Renal pelvis (tissue), 4 donors: ENCODE measurements around the gene PAX5. TPM values are rescaled to one million over a fixed set of nuclear protein-coding genes. Genes with fewer than 3 reads are reported as not detected.

Experiments
- DNase-seq: peaks from one replicate; pipeline ENCODE4 v3.0.0-alpha.2; 2013
- polyA plus RNA-seq, 3 donors: library from polyadenylated mRNA; unstranded; fragments of 120-200 nt; gene quantifications; one replicate each; pipeline ENCODE4 v1.2.1, GENCODE V29; 2013; ENCODE audit not compliant: insufficient read length in 3 of 3

PAX5 gene
- polyA plus RNA-seq, 3 donors: 0.05 to 0.27 (median 0.09) TPM

GRCh38 chr9:37037503-37038301, 3.6 kb upstream of the PAX5 start:
- no peak for DNase-seq

- no peak for DNase-seq
Observed at GRCh38 chr9:37036776-37037502, 2.9 kb upstream of the PAX5 start.

GRCh38 chr9:37036371-37036775, 2.3 kb upstream of the PAX5 start:
- DNase-seq: no peak

- no peak for DNase-seq
Observed at GRCh38 chr9:37035648-37036370, 1.7 kb upstream of the PAX5 start.

DNA sequence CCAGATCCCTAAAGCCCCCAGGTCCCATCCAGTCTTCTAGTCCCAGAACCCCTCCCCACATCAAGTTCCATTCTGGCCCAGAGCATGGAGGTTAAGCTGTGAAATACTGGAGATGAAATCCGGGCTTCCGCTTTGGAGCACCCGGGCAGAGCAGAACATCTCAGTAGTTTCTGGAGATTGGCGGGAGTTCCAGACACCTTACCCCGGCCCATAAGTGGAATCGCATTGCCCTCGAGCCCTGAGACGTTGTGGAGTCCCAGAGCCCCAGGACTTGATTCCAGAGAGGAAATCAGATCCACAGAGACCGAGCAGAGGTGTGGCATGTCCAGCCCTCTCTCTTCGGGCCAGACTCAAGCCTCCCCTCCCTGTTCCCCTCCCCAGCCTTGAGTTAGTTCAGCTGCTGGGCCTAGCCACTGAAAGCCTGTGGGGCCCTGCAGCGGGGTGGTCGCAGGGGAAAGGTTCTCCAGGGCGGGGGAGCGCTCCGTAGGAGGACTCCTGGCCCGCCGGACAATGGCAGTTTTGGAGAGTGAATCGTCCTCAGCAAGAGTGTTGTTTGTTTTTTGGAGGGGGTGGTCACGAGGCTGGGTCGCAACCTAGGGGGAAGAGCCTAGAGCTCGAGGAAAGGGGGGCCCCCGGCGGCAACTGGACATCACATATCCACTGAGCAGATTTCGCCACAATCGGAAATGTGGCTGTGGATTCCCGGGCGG, 1.0 kb upstream of the PAX5 start:
- no peak for DNase-seq

- DNase-seq: no peak
Observed at GRCh38 chr9:37034305-37034937, 353 bp upstream of the PAX5 start.

- no peak for DNase-seq
Observed at GRCh38 chr9:37033141-37033540, 927 bp downstream of the PAX5 start.

- DNase-seq: no peak
Observed at GRCh38 chr9:37032713-37033112, 1.4 kb downstream of the PAX5 start.

DNA sequence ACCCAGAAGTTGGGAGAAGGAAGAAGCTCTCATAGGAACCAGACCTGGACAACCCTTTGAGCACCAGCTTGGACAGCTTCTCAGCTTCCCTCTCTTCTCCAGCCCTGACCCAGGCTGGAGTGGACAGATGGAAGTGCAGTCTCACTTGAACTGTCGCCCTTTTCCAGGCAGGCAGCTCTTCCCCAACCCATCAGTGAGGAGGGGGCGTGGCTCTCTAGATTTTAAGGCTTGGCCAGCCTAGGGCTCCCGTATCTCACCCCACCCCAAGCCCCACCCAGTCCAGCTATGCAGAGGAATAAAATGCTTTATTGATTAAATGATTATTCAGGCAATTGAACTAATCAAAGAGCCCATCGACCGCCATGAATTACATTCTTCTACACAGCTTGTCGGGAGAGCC, 2.2 kb downstream of the PAX5 start:
- DNase-seq: no peak

DNA sequence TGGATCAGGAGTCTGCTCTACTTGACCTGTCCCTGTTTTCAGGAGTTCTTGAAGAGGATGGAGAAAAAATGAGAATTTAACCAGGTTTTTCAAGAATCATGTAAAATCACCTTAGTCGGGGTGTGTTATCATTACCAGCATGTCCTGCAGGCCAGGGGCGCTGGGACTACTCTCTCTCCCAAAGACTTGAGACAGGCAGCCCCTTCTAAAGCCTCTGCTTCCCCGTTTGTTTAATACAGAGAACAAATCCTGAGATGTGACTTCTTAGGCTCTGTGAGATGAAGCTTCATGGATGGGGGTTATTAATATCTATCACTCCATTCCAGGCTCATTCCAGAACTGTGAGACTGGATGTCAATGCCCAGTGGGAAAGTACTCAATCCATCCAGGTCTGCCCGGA, 3.0 kb downstream of the PAX5 start:
- DNase-seq: no peak

- no peak for DNase-seq
Observed at GRCh38 chr9:37030611-37030939, 3.5 kb downstream of the PAX5 start.

DNA sequence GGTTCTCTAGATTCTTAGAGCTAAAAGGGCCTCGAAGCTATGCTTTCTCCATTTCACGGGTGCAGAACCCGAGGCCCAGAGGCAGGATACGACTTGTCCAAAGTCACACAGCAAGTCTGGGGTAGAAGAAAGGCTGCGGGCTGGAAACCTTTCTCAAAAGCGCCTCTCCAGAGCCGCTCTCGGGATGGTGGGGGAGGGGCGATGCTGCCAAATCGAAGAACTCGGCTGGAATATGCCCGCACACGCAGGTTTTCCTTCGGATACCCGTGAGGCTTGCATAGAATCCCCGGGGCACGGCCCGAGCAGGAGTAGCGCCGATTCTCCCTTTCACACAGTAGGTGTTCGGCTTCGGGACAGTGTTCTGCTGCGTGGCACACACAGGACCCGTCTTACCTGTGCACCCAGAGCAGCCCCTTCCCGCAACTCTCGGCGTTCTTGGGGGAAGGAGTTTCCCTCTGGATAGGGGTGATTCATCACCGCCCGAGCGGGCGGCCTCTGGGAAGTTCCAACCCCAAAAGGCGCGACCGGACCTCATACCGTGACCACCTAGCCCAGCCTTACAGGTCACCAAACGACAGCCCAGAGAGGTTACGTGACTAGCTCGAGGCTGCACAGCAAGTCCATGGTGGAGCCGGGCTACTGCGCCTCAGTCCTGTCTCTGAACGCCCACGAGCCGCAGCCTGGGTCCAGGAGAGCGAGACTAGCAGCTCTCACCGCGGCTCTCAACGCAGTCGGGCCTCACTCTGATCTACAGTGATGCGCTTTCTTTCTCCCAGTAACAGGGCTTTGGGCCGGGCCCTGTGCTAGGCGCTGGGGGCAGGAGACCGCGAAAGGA, 4.1 kb downstream of the PAX5 start:
- no peak for DNase-seq

DNA sequence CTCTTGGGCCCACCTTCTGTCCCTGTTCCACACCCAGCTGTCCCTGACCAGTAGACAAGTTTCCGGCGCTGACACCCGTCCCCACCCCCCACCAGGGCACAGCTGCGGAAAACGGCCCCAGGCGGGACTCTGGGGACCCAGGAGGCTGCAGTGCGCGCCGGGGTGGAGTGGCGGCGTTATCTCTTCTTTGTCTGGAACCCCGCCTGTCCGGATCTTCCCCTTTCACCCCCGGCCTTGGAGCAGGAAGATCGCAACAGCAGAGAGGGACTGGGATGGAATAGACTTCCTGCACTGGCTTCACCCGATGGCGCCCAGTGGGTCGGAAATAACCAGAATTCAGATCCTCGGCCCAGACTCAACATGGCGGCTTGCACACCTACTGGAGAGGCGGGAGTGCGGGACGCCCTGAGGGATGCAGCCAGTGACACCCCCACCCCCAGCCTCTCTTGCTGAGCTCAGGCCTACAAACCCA, 4.7 kb downstream of the PAX5 start:
- no peak for DNase-seq

GRCh38 chr9:37028420-37029031, 5.5 kb downstream of the PAX5 start:
- no peak for DNase-seq

- DNase-seq: peak; percentile 96
Observed at GRCh38 chr9:37027582-37028419, 6.3 kb downstream of the PAX5 start.

- DNase-seq: no peak
Observed at GRCh38 chr9:37026931-37027581, 7.0 kb downstream of the PAX5 start.

GRCh38 chr9:37026113-37026930, 7.7 kb downstream of the PAX5 start:
- no peak for DNase-seq

- no peak for DNase-seq
Observed at GRCh38 chr9:37025823-37026112, 8.3 kb downstream of the PAX5 start.
